GM21786 (cell line): ENCODE results near the gene PLBD2.

Experiments used
- ATAC-seq: cut with Tn5 transposase; IDR thresholded peaks from one replicate; pipeline ENCODE4 v1.9.1; 2021; ENCODE audit not compliant: unreplicated experiment

Gene PLBD2

GRCh38 chr12:113440336-113440735 lies 81.9 kb downstream of the PLBD2 start:
- ATAC-seq, result no peak
